ENCODE measurements around the gene ZBED1. TPM values are rescaled to one million over a fixed set of nuclear protein-coding genes. Genes with fewer than 3 reads are reported as not detected.
"Not testable (repeated sequence)": the region's sequence is repeated elsewhere in the genome, so short reads cannot be mapped to it uniquely, and the experiment has no call there.

The ZBED1 gene
- total RNA-seq, 1 experiment from 2014 or later: 14.2 TPM

- Histone ChIP-seq H3K9ac (ENCODE audit: low read length) (no peak overlapping the region), H3K4me1 (ENCODE audit: insufficient read depth, low read length) (no peaks in the 10 kb centered on the region), H3K36me3 (ENCODE audit: low read depth, low read length) (no peaks in the 10 kb centered on the region), H3K4me2 (ENCODE audit: low read length) (no peak overlapping the region), H3F3A (ENCODE audit: low read length, unreplicated experiment) (no peaks in the 10 kb centered on the region), H2AFZ (ENCODE audit: low read length) (no peak overlapping the region), H4K20me1 (ENCODE audit: low read length) (no peaks in the 10 kb centered on the region), H3K27me3 (ENCODE audit: low read length) (peaks cover 19% of the 10 kb centered on the region), H3K79me2 (ENCODE audit: low read length) (no peaks in the 10 kb centered on the region), H3K27ac (ENCODE audit: low read length) (no peak overlapping the region), H3K4me3 (ENCODE audit: low read length) (no peak overlapping the region), H3K9me2 (replicated peaks; ENCODE audit: low read length) (no peaks in the 10 kb centered on the region), H3K9me3 (ENCODE audit: low read length) (no peaks in the 10 kb centered on the region)
- DNase-seq: no peak
- intact Hi-C loops (cut with micrococcal nuclease): no loop called here
- BruUV-seq (replicated peaks): no TSS peak
- CTCF ChIA-PET: no interaction called here
- ATAC-seq: no peak
- POLR2A ChIA-PET (ENCODE audit: unreplicated experiment): no interaction called here
- no peak for TF ChIP-seq EZH2 (IDR thresholded peaks at IDR 0.05; ENCODE audit: low read length, unreplicated experiment)
- no peak for TF ChIP-seq EZH2phosphoT487 (IDR thresholded peaks at IDR 0.05; ENCODE audit: borderline replicate concordance, low read length)
Observed at GRCh38 chrX:2536974-2537373, 36.2 kb upstream of the ZBED1 start.

DNA sequence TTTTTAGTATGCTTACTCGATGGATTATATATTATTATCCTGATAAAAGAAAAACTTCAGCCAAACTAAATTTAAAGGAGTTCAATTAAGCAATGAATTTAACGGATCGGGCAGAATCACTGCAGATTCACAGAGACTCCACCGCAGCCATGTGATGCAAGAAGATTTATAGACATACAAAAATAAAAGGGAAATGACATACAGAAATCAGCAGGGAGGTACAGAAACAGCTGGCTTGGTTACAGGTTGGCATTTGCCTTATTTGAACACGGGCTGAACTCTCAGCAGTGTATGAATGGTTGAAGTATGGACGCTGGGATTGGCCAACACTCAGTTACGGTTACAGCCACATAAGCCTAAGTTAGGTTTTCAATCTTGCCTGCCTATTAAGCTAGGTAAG lies 35.4 kb upstream of the ZBED1 start:
- no TSS peak for BruUV-seq (replicated peaks)
- no peak overlapping the region for H3K27ac ChIP-seq (ENCODE audit: low read length)
- no peak overlapping the region for H3K9ac ChIP-seq (ENCODE audit: low read length)
- peaks cover 19% of the 10 kb centered on the region for H3K27me3 ChIP-seq (ENCODE audit: low read length)
- intact Hi-C loops (cut with micrococcal nuclease): no loop called here
- ATAC-seq (no peak), DNase-seq (no peak)
- POLR2A ChIA-PET (ENCODE audit: unreplicated experiment): no interaction called here
- no peaks in the 10 kb centered on the region for H4K20me1 ChIP-seq (ENCODE audit: low read length)
- TF ChIP-seq EZH2phosphoT487 (IDR thresholded peaks at IDR 0.05; ENCODE audit: borderline replicate concordance, low read length) (no peak), CTCF (conservative IDR thresholded peaks at IDR 0.05; ENCODE audit: low read depth, low read length) (no peak), EZH2 (IDR thresholded peaks at IDR 0.05; ENCODE audit: low read length, unreplicated experiment) (no peak)
- no peak overlapping the region for H3K4me3 ChIP-seq (ENCODE audit: low read length)
- H3K4me2 ChIP-seq (ENCODE audit: low read length): no peak overlapping the region
- no peaks in the 10 kb centered on the region for H3K4me1 ChIP-seq (ENCODE audit: insufficient read depth, low read length)
- no peaks in the 10 kb centered on the region for H3K9me3 ChIP-seq (ENCODE audit: low read length)
- H3F3A ChIP-seq (ENCODE audit: low read length, unreplicated experiment): no peaks in the 10 kb centered on the region
- CTCF ChIA-PET: no interaction called here
- H3K79me2 ChIP-seq (ENCODE audit: low read length): no peaks in the 10 kb centered on the region
- H2AFZ ChIP-seq (ENCODE audit: low read length): no peak overlapping the region
- no peaks in the 10 kb centered on the region for H3K36me3 ChIP-seq (ENCODE audit: low read depth, low read length)
- no peaks in the 10 kb centered on the region for H3K9me2 ChIP-seq (replicated peaks; ENCODE audit: low read length)

GRCh38 chrX:2534261-2535021 lies 33.7 kb upstream of the ZBED1 start:
- intact Hi-C loops (cut with micrococcal nuclease); H3F3A ChIP-seq (ENCODE audit: low read length, unreplicated experiment); H3K9ac ChIP-seq (ENCODE audit: low read length); H3K4me2 ChIP-seq (ENCODE audit: low read length); H2AFZ ChIP-seq (ENCODE audit: low read length); BruUV-seq (replicated peaks); H3K79me2 ChIP-seq (ENCODE audit: low read length); POLR2A ChIA-PET (ENCODE audit: unreplicated experiment); H3K27ac ChIP-seq (ENCODE audit: low read length); H3K9me2 ChIP-seq (replicated peaks; ENCODE audit: low read length); H3K4me3 ChIP-seq (ENCODE audit: low read length); DNase-seq; H4K20me1 ChIP-seq (ENCODE audit: low read length); CTCF ChIA-PET; H3K36me3 ChIP-seq (ENCODE audit: low read depth, low read length); H3K9me3 ChIP-seq (ENCODE audit: low read length); ATAC-seq; H3K4me1 ChIP-seq (ENCODE audit: insufficient read depth, low read length): not testable (repeated sequence)
- peaks cover 19% of the 10 kb centered on the region for H3K27me3 ChIP-seq (ENCODE audit: low read length)

DNA sequence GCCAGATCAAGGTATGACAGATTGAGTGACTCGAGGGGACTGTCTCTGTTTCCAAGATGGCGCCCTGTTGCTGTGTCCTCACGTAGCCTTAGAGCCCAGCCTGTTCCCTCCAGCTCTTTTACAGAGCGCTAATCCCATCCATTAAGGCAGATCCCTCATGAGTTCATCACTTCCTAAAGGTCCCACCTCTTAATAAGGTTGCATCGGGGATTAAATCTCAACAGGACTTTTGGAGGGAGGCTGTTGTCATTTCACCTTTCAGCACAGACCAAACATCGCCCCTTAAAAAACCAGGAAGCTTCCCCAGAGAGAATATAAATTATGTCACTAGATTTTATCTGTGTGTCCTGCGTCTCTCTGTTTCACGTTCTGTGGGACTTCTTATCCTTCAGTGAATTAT lies 32.6 kb upstream of the ZBED1 start:
- POLR2A ChIA-PET (ENCODE audit: unreplicated experiment): no interaction called here
- Histone ChIP-seq H3K27me3 (ENCODE audit: low read length) (peaks cover 12% of the 10 kb centered on the region), H3F3A (ENCODE audit: low read length, unreplicated experiment) (no peaks in the 10 kb centered on the region), H3K9ac (ENCODE audit: low read length) (no peak overlapping the region), H3K9me2 (replicated peaks; ENCODE audit: low read length) (no peaks in the 10 kb centered on the region), H2AFZ (ENCODE audit: low read length) (no peak overlapping the region), H4K20me1 (ENCODE audit: low read length) (no peaks in the 10 kb centered on the region), H3K4me1 (ENCODE audit: insufficient read depth, low read length) (no peaks in the 10 kb centered on the region), H3K79me2 (ENCODE audit: low read length) (no peaks in the 10 kb centered on the region), H3K4me3 (ENCODE audit: low read length) (no peak overlapping the region), H3K4me2 (ENCODE audit: low read length) (no peak overlapping the region), H3K27ac (ENCODE audit: low read length) (no peak overlapping the region), H3K36me3 (ENCODE audit: low read depth, low read length) (no peaks in the 10 kb centered on the region), H3K9me3 (ENCODE audit: low read length) (no peaks in the 10 kb centered on the region)
- CTCF ChIA-PET: no interaction called here
- intact Hi-C loops (cut with micrococcal nuclease): no loop called here
- TF ChIP-seq CTCF (conservative IDR thresholded peaks at IDR 0.05; ENCODE audit: low read depth, low read length) (no peak), EZH2 (IDR thresholded peaks at IDR 0.05; ENCODE audit: low read length, unreplicated experiment) (no peak), EZH2phosphoT487 (IDR thresholded peaks at IDR 0.05; ENCODE audit: borderline replicate concordance, low read length) (no peak)
- no peak for ATAC-seq
- no peak for DNase-seq
- no TSS peak for BruUV-seq (replicated peaks)
